Large intestine (tissue), 3 donors: Measurements from ENCODE around the gene MAST4. TPM values are rescaled to one million over a fixed set of nuclear protein-coding genes. Genes with fewer than 3 reads are reported as not detected.

Source experiments
- DNase-seq, 2 donors: peaks; one replicate each; pipeline versions ENCODE4 v3.0.0 to v3.0.0-alpha.2; 2013
- H3K27ac ChIP-seq: one replicate; pipeline ENCODE4 v1.5.1; 2013; ENCODE audit warnings: low read length
- H3K27me3 ChIP-seq: 2 replicates; pipeline ENCODE4 v1.6.1; 2013; ENCODE audit warnings: low read length; ENCODE audit not compliant: control insufficient read depth, insufficient read depth
- H3K36me3 ChIP-seq: 2 replicates; pipeline ENCODE4 v1.6.1; 2013; ENCODE audit warnings: low read length; ENCODE audit not compliant: control insufficient read depth, insufficient read depth
- H3K4me1 ChIP-seq: one replicate; pipeline ENCODE4 v1.6.1; 2013; ENCODE audit warnings: low read length; ENCODE audit not compliant: control insufficient read depth, insufficient read depth
- H3K4me3 ChIP-seq: one replicate; pipeline ENCODE4 v1.5.1; 2013; ENCODE audit warnings: low read length
- H3K9me3 ChIP-seq: one replicate; pipeline ENCODE4 v1.6.1; 2013; ENCODE audit warnings: mild to moderate bottlenecking, low read depth, low read length, moderate library complexity; ENCODE audit not compliant: control insufficient read depth
- WGBS: methylation state at CpG from one replicate; pipeline ENCODE4 v1.1.5; 2013; ENCODE audit warnings: low lambda C conversion rate; ENCODE audit not compliant: insufficient coverage; 5-methylcytosine and 5-hydroxymethylcytosine counted together
- polyA plus RNA-seq: library from polyadenylated mRNA; unstranded; fragments of 120-200 nt; gene quantifications from one replicate; pipeline ENCODE4 v1.2.1, GENCODE V29; 2013

MAST4 gene
- polyA plus RNA-seq, 1 donor, result 14.8 TPM

GRCh38 chr5:67031692-67032091 is 435.5 kb downstream of the MAST4 start:
- Histone ChIP-seq H3K4me3 (no peak overlapping the region), H3K27ac (no peak overlapping the region), H3K9me3 (no peaks in the 10 kb centered on the region), H3K4me1 (peaks cover 29% of the 10 kb centered on the region), H3K27me3 (no peaks in the 10 kb centered on the region), H3K36me3 (no peaks in the 10 kb centered on the region)
- WGBS, result no CpG with 5 or more reads among the region's 3 CpGs
- no peak for DNase-seq

GRCh38 chr5:67032921-67033664 is 436.9 kb downstream of the MAST4 start:
- Histone ChIP-seq H3K4me3 (no peak overlapping the region), H3K27me3 (no peaks in the 10 kb centered on the region), H3K9me3 (no peaks in the 10 kb centered on the region), H3K4me1 (peaks cover 29% of the 10 kb centered on the region), H3K27ac (peak overlapping the region; percentile 65), H3K36me3 (no peaks in the 10 kb centered on the region)
- DNase-seq, result no peak
- 100% methylated on average over 1 of the region's 2 CpGs for WGBS

GRCh38 chr5:67033880-67034651 is 437.9 kb downstream of the MAST4 start:
- H3K27me3 ChIP-seq, result no peaks in the 10 kb centered on the region
- peaks cover 24% of the 10 kb centered on the region for H3K4me1 ChIP-seq
- no peaks in the 10 kb centered on the region for H3K36me3 ChIP-seq
- H3K4me3 ChIP-seq, result no peak overlapping the region
- peak; percentile 84 to 93 for DNase-seq
- H3K27ac ChIP-seq, result peak overlapping the region; percentile 78
- no peaks in the 10 kb centered on the region for H3K9me3 ChIP-seq
- no CpG with 5 or more reads among the region's 8 CpGs for WGBS

- peak in 1 of 2 donors; percentile 41 for DNase-seq
- WGBS, result 100% methylated on average over 1 of the region's 4 CpGs
- Histone ChIP-seq H3K4me1 (peaks cover 18% of the 10 kb centered on the region), H3K4me3 (no peak overlapping the region), H3K36me3 (no peaks in the 10 kb centered on the region), H3K27me3 (no peaks in the 10 kb centered on the region), H3K9me3 (no peaks in the 10 kb centered on the region), H3K27ac (peak overlapping the region; percentile 78)
Measured at GRCh38 chr5:67035098-67035740, 439.0 kb downstream of the MAST4 start.

GRCh38 chr5:67037171-67037570 is 441.0 kb downstream of the MAST4 start:
- no peak for DNase-seq
- Histone ChIP-seq H3K4me3 (no peak overlapping the region), H3K27me3 (no peaks in the 10 kb centered on the region), H3K9me3 (no peaks in the 10 kb centered on the region), H3K36me3 (no peaks in the 10 kb centered on the region), H3K27ac (no peak overlapping the region), H3K4me1 (peaks cover 18% of the 10 kb centered on the region)
- WGBS, result no CpG with 5 or more reads among the region's 1 CpG

GRCh38 chr5:67038817-67039603 is 442.8 kb downstream of the MAST4 start:
- no peaks in the 10 kb centered on the region for H3K36me3 ChIP-seq
- H3K27ac ChIP-seq, result no peak overlapping the region
- H3K9me3 ChIP-seq, result no peaks in the 10 kb centered on the region
- 100% methylated on average over 2 of the region's 4 CpGs for WGBS
- peaks cover 15% of the 10 kb centered on the region for H3K4me1 ChIP-seq
- no peak for DNase-seq
- H3K4me3 ChIP-seq, result no peak overlapping the region
- H3K27me3 ChIP-seq, result no peaks in the 10 kb centered on the region

- 92% methylated on average over 2 of the region's 12 CpGs for WGBS
- Histone ChIP-seq H3K36me3 (no peaks in the 10 kb centered on the region), H3K4me3 (no peak overlapping the region), H3K4me1 (peaks cover 33% of the 10 kb centered on the region), H3K9me3 (no peaks in the 10 kb centered on the region), H3K27ac (no peak overlapping the region), H3K27me3 (no peaks in the 10 kb centered on the region)
- no peak for DNase-seq
Measured at GRCh38 chr5:67042176-67043003, 446.2 kb downstream of the MAST4 start.

- no peaks in the 10 kb centered on the region for H3K27me3 ChIP-seq
- H3K4me3 ChIP-seq, result no peak overlapping the region
- WGBS, result no CpG with 5 or more reads among the region's 3 CpGs
- DNase-seq, result peak; percentile 51 to 58
- no peaks in the 10 kb centered on the region for H3K36me3 ChIP-seq
- H3K9me3 ChIP-seq, result no peaks in the 10 kb centered on the region
- H3K27ac ChIP-seq, result peak overlapping the region; percentile 38
- peaks cover 38% of the 10 kb centered on the region for H3K4me1 ChIP-seq
Measured at GRCh38 chr5:67043796-67044511, 447.8 kb downstream of the MAST4 start.
